AG09309 (cell line): Measurements from ENCODE around the gene DOCK2.
"Not testable (repeated sequence)": the region's sequence is repeated elsewhere in the genome, so short reads cannot be mapped to it uniquely, and the experiment has no call there.

ENCODE experiments used
- DNase-seq: peaks from one replicate; pipeline ENCODE4 v3.0.0-alpha.2; 2010; ENCODE audit warnings: low read depth
- H3K4me3 ChIP-seq: 2 replicates; pipeline ENCODE4 v1.5.1; 2011; ENCODE audit warnings: mild to moderate bottlenecking, low read depth, low read length, moderate library complexity; ENCODE audit not compliant: control insufficient read depth
- CTCF ChIP-seq: IDR thresholded peaks from 2 replicates; pipeline ENCODE4 v1.5.1; 2011; ENCODE audit warnings: mild to moderate bottlenecking, low read depth, low read length, inconsistent platforms; ENCODE audit not compliant: insufficient read depth, control insufficient read depth; ENCODE audit errors: missing control alignments

DOCK2 gene

GRCh38 chr5:169744336-169744735 lies 107.3 kb downstream of the DOCK2 start:
- no peak overlapping the region for H3K4me3 ChIP-seq
- no peak for DNase-seq
- TF ChIP-seq CTCF, result no peak

- no peak for TF ChIP-seq CTCF
- H3K4me3 ChIP-seq, result no peak overlapping the region
- DNase-seq, result peak; percentile 67
Measured at GRCh38 chr5:169745441-169746146, 108.5 kb downstream of the DOCK2 start.

GRCh38 chr5:169746147-169746694 lies 109.1 kb downstream of the DOCK2 start:
- DNase-seq, result no peak
- TF ChIP-seq CTCF, result no peak
- no peak overlapping the region for H3K4me3 ChIP-seq

GRCh38 chr5:169748174-169748573 lies 111.1 kb downstream of the DOCK2 start:
- TF ChIP-seq CTCF, result no peak
- no peak overlapping the region for H3K4me3 ChIP-seq
- no peak for DNase-seq

- H3K4me3 ChIP-seq, result no peak overlapping the region
- no peak for TF ChIP-seq CTCF
- no peak for DNase-seq
Measured at GRCh38 chr5:169749295-169749694, 112.2 kb downstream of the DOCK2 start.

- no peak for DNase-seq
- no peak for TF ChIP-seq CTCF
Measured at GRCh38 chr5:169751490-169751889, 114.4 kb downstream of the DOCK2 start.

GRCh38 chr5:169752566-169752965 lies 115.5 kb downstream of the DOCK2 start:
- DNase-seq, H3K4me3 ChIP-seq: not testable (repeated sequence)

More at GRCh38 chr5:169751490-169751889, 114.4 kb downstream of the DOCK2 start:
- H3K4me3 ChIP-seq, result no peak overlapping the region
